Upper lobe of left lung (tissue), 6 donors: ENCODE results near the gene VDAC2. TPM values are rescaled to one million over a fixed set of nuclear protein-coding genes. Genes with fewer than 3 reads are reported as not detected.

Experiments
- ATAC-seq, 2 donors: fragments of 200-7000 bp; cut with Tn5 transposase; one replicate each; pipeline ENCODE4 v1.9.1; 2022; ENCODE audit warnings: mild to moderate bottlenecking in 2 of 2, moderate library complexity in 2 of 2; ENCODE audit not compliant: low FRiP score in 2 of 2
- DNase-seq, 2 donors: peaks; one replicate each; pipeline ENCODE4 v3.0.0-alpha.2; 2019 to 2020
- H3K27ac ChIP-seq, 4 donors: fragments of 200-600 bp; sonication (generic); one replicate each; pipeline ENCODE4 v1.5.1; 2016 to 2019
- H3K27me3 ChIP-seq, 4 donors: fragments of 200-600 bp; sonication (generic); one replicate each; pipeline ENCODE4 v1.5.1; 2017 to 2019
- H3K36me3 ChIP-seq, 4 donors: fragments of 200-600 bp; sonication (generic); one replicate each; pipeline ENCODE4 v1.5.1; 2016 to 2019
- H3K4me1 ChIP-seq, 4 donors: fragments of 200-600 bp; sonication (generic); one replicate each; pipeline ENCODE4 v1.5.1; 2018 to 2019
- H3K4me3 ChIP-seq, 4 donors: fragments of 200-600 bp; sonication (generic); one replicate each; pipeline ENCODE4 v1.5.1; 2017 to 2019; ENCODE audit warnings: mild to moderate bottlenecking in 2 of 4, moderate library complexity in 1 of 4
- H3K9me3 ChIP-seq, 4 donors: fragments of 200-600 bp; sonication (generic); one replicate each; pipeline ENCODE4 v1.5.1; 2018 to 2019
- EP300 ChIP-seq, 4 donors: sonication (generic); formaldehyde crosslinking; IDR thresholded peaks; one replicate each; pipeline ENCODE4 v1.5.1; 2017; ENCODE audit warnings: antibody characterized with exemption in 4 of 4, control low read depth in 2 of 4
- POLR2A ChIP-seq, 4 donors: fragments of 450-650 bp; IDR thresholded peaks; one replicate each; pipeline ENCODE4 v1.5.1; 2016 to 2017; ENCODE audit warnings: antibody characterized with exemption in 4 of 4, mild to moderate bottlenecking in 2 of 4
- POLR2AphosphoS5 ChIP-seq, 2 donors: sonication (generic); formaldehyde crosslinking; IDR thresholded peaks; one replicate each; pipeline ENCODE4 v1.5.1; 2017; ENCODE audit warnings: antibody characterized with exemption in 2 of 2
- WGBS, 2 donors: methylation state at CpG; one replicate each; pipeline ENCODE4 v1.1.5; 2017 to 2018; 5-methylcytosine and 5-hydroxymethylcytosine counted together
- total RNA-seq, 6 donors: library from RNA; depleted of rRNA in 4 of 6; stranded (reverse); fragments of >200 nt in 4 of 6; gene quantifications; one replicate each; pipeline versions ENCODE4 v1.1.0 to v1.2.1, GENCODE V29; 2016 to 2021
- TF ChIP-seq, protein P1 (sequence below), 6 experiments: fragments of 450-650 bp in 4 of 6; fragments of 200-600 bp in 2 of 6; sonication (generic) in 2 of 6; IDR thresholded peaks; one replicate each; pipeline ENCODE4 v1.5.1; 2016 to 2019; ENCODE audit warnings: antibody characterized with exemption in 6 of 6
- donor health status: DM: no; HTN: no; CAD: no; lungs with moderate emphysema.
- donor health status: DM: no; HTN: yes; CAD: no; lungs with severe emphysema.

Gene VDAC2
- total RNA-seq, 6 donors from 2014 or later = 54.5 to 137 (median 98.8) TPM

- peak; percentile 7 to 44 for ATAC-seq
- 0 to 1% methylated on average over 2 to 22 of the region's 62 CpGs for WGBS, 2 donors
- no peaks in the 10 kb centered on the region for H3K27me3 ChIP-seq
- H3K4me1 ChIP-seq = peaks cover 23 to 27% (median 25%) of the 10 kb centered on the region in 4 donors
- peaks cover 0 to 27% (median 14%) of the 10 kb centered on the region in 4 donors for H3K36me3 ChIP-seq
- peak overlapping the region; percentile 61 to 89 (median 74) for H3K4me3 ChIP-seq
- H3K9me3 ChIP-seq = no peaks in the 10 kb centered on the region
- H3K27ac ChIP-seq = peak overlapping the region; percentile 87 to 92 (median 88)
- TF ChIP-seq EP300 (IDR thresholded peaks at IDR 0.05) (no peak), POLR2AphosphoS5 (IDR thresholded peaks at IDR 0.05) (no peak)
- TF ChIP-seq, protein P1, sequence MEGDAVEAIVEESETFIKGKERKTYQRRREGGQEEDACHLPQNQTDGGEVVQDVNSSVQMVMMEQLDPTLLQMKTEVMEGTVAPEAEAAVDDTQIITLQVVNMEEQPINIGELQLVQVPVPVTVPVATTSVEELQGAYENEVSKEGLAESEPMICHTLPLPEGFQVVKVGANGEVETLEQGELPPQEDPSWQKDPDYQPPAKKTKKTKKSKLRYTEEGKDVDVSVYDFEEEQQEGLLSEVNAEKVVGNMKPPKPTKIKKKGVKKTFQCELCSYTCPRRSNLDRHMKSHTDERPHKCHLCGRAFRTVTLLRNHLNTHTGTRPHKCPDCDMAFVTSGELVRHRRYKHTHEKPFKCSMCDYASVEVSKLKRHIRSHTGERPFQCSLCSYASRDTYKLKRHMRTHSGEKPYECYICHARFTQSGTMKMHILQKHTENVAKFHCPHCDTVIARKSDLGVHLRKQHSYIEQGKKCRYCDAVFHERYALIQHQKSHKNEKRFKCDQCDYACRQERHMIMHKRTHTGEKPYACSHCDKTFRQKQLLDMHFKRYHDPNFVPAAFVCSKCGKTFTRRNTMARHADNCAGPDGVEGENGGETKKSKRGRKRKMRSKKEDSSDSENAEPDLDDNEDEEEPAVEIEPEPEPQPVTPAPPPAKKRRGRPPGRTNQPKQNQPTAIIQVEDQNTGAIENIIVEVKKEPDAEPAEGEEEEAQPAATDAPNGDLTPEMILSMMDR (IDR thresholded peaks at IDR 0.05) = no peak
- DNase-seq = peak; percentile 55 to 91
These were observed 24.2 kb downstream of the VDAC2 start for GRCh38 chr10:75234683-75235374.

- TF ChIP-seq, protein P1 (IDR thresholded peaks at IDR 0.05) = peak; percentile 100
- TF ChIP-seq EP300 (IDR thresholded peaks at IDR 0.05) (no peak), POLR2A (IDR thresholded peaks at IDR 0.05) (peak in 2 of 4 donors; percentile 24 to 32), POLR2AphosphoS5 (IDR thresholded peaks at IDR 0.05) (peak; percentile 7 to 48)
- DNase-seq (peak; percentile 99 to 100), ATAC-seq (peak; percentile 91 to 94)
- Histone ChIP-seq H3K9me3 (no peaks in the 10 kb centered on the region), H3K27ac (peak within 1 kb of the TSS; percentile 87 to 92 (median 88)), H3K27me3 (no peaks in the 10 kb centered on the region), H3K4me1 (peaks cover 18 to 20% (median 20%) of the 10 kb centered on the region in 4 donors), H3K4me3 (peak within 1 kb of the TSS; percentile 61 to 89 (median 74)), H3K36me3 (peaks cover 0 to 19% (median 12%) of the 10 kb centered on the region in 4 donors)
- 1% methylated on average over 21 to 50 of the region's 76 CpGs for WGBS, 2 donors
These were observed 25.0 kb downstream of the VDAC2 start, which contains the start of gene COMTD1 for GRCh38 chr10:75235375-75236177. Gene COMTD1, minus strand, starts transcription at chr10:75235957. Its CDS starts 29 bp downstream, at chr10:75235928.

DNA sequence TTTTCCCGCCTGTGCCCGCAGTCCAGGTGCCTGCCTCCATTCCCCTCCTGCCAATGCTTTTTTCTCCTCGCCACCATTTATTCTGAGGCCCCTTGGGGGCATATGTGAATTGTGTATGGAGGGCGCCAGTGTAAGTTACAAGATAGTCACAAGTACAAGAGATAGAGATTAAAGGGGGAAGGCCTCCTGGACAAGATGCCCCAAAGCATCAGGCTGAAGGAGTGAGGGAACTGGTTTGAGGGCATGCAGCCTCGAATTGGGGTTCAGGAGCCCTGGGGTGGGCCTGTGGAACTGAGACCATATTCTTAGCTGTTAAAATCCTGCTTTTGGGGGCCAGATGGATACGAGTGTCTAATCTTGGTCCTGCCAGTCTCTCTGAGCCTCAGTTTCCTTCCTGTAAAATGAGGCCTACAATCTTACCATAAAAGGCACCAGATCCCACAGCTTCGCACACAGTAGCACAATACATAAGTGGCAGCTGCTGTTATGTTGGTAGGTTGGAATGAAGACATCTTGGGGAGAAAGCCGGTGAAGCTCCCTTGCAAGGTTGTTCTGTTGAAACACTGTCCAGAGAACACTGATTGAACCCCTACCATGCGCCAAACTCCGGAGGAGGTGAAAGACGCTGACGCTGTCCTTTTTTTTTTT, 25.7 kb downstream of the VDAC2 start:
- Histone ChIP-seq H3K4me1 (peaks cover 16 to 20% (median 20%) of the 10 kb centered on the region in 4 donors), H3K36me3 (peaks cover 0 to 12% (median 11%) of the 10 kb centered on the region in 4 donors), H3K9me3 (no peaks in the 10 kb centered on the region), H3K4me3 (peak overlapping the region in 3 of 4 donors; percentile 67 to 89 (median 80)), H3K27me3 (no peaks in the 10 kb centered on the region), H3K27ac (peak overlapping the region in 3 of 4 donors; percentile 87 to 92 (median 89))
- ATAC-seq (no peak), DNase-seq (no peak)
- TF ChIP-seq POLR2A (IDR thresholded peaks at IDR 0.05) = no peak
- TF ChIP-seq, protein P1 (IDR thresholded peaks at IDR 0.05) = peak in 1 of 6 experiments; percentile 13
- TF ChIP-seq POLR2AphosphoS5 (IDR thresholded peaks at IDR 0.05) = no peak
- 51% methylated on average over 12 of the region's 12 CpGs for WGBS, 2 donors

DNA sequence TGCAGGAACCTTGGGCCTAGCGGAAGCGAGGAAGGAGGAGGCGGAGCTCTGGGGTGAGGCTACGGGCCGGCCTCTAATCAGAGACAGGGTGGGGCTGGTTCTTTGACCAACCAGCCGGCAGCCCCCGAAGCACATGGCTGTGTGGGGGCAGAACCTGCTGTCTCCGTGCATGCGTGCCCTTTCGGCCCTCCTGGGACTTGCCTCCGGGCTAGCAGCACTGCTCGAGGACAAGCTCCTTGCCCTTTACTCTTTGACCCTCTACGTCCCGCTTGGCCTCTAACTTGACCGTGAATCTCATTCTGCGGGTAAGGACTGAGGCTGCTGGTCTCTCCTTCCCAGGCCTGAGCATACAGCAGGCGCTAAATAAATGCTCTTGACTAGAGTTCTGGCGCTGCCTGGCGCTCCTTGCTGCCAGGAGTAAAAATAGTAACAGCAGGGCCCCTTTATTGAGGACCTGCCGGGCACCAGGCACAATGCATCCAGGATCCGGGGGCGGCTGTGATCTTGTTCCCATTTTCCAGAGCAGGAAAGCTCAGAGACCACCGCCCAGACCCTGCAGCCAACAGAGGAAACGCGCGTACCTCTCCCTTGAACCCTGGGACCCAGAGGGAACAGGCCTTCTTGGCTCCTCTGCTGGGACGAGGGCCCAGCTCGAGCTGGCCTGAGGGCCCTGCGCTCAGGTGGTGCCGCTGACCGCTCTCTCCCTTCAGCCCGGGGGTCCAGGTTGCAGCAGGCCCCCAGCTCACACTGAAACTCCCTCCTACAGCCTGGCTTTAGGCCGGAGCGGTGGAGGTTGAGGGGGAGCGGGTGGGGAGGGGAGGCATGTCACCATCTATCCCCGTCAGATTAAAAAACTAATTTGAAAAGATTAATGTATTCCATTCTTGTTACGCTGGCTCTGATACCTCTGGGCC, 27.8 kb downstream of the VDAC2 start:
- H3K4me1 ChIP-seq = peaks cover 15 to 20% (median 19%) of the 10 kb centered on the region in 4 donors
- ATAC-seq (no peak), DNase-seq (peak in 1 of 2 donors; percentile 68)
- TF ChIP-seq EP300 (IDR thresholded peaks at IDR 0.05) (no peak), POLR2A (IDR thresholded peaks at IDR 0.05) (no peak), POLR2AphosphoS5 (IDR thresholded peaks at IDR 0.05) (no peak)
- TF ChIP-seq, protein P1 (IDR thresholded peaks at IDR 0.05) = no peak
- no peaks in the 10 kb centered on the region for H3K27me3 ChIP-seq
- H3K36me3 ChIP-seq = no peaks in the 10 kb centered on the region
- H3K9me3 ChIP-seq = no peaks in the 10 kb centered on the region
- no peak overlapping the region for H3K4me3 ChIP-seq
- H3K27ac ChIP-seq = no peak overlapping the region
- 93 to 96% methylated on average over 31 to 37 of the region's 37 CpGs for WGBS, 2 donors
